A549 (cell line): ENCODE data around the gene TREM1. TPM values are rescaled to one million over a fixed set of nuclear protein-coding genes. Genes with fewer than 3 reads are reported as not detected.

ENCODE experiments used
- ATAC-seq, 2 experiments: fragments of 200-7000 bp in 1 of 2; fragments of >200 bp in 1 of 2; cut with Nextera tagmentation in 1 of 2; cut with Tn5 transposase in 1 of 2; 3 replicates each; pipeline versions ENCODE4 v1.8.0 to v1.9.1; 2018 to 2020; ENCODE audit warnings: mild to moderate bottlenecking in 1 of 2, moderate library complexity in 1 of 2
- CTCF ChIA-PET: fragments of 300-600 bp; sonication (Branson Sonifier 250); formaldehyde crosslinking; extraction: SDS; loops from one replicate; lab custom pipeline; 2021; ENCODE audit warnings: antibody characterized with exemption, inconsistent platforms; lab: Yijun Ruan, JAX
- POLR2A ChIA-PET: fragments of 350-600 bp; formaldehyde crosslinking; extraction: SDS; loops from one replicate; lab custom pipeline; 2021; ENCODE audit warnings: antibody characterized with exemption, inconsistent platforms; lab: Yijun Ruan, JAX
- DNase-seq, 2 experiments: peaks; one replicate each; pipeline versions ENCODE4 v3.0.0 to v3.0.0-alpha.2; 2011 to 2016; ENCODE audit warnings: low read depth in 1 of 2, low spot score in 1 of 2
- FAIRE-seq: peaks from 2 replicates; lab custom pipeline; 2011; peaks lifted over from hg19 to GRCh38; lab: Jason Lieb, UNC
- H3K27ac ChIP-seq, 2 experiments: fragments of >200 bp; sonication (Bioruptor Twin); formaldehyde crosslinking; 3 replicates each; pipeline ENCODE4 v1.5.1; 2016 to 2017
- H3K4me1 ChIP-seq: fragments of >200 bp; sonication (Bioruptor Twin); formaldehyde crosslinking; 3 replicates; pipeline ENCODE4 v1.6.1; 2016
- H3K4me2 ChIP-seq: fragments of >200 bp; sonication (Bioruptor Twin); formaldehyde crosslinking; 3 replicates; pipeline ENCODE4 v1.6.1; 2016
- H3K4me3 ChIP-seq: fragments of >200 bp; sonication (Bioruptor Twin); formaldehyde crosslinking; 3 replicates; pipeline ENCODE4 v1.5.1; 2016
- H3K9me3 ChIP-seq: fragments of >200 bp; sonication (Bioruptor Twin); formaldehyde crosslinking; 3 replicates; pipeline ENCODE4 v1.6.1; 2016
- ATOH8 ChIP-seq: fragments of 250-450 bp; sonication (Bioruptor Pico); IDR thresholded peaks from 2 replicates; pipeline ENCODE4 v1.5.0; 2020; ENCODE audit warnings: low read depth, mild to moderate bottlenecking, moderate library complexity
- BHLHE40 ChIP-seq: IDR thresholded peaks from 2 replicates; pipeline ENCODE4 v1.6.1; 2012; ENCODE audit warnings: low read depth, low read length, inconsistent platforms
- CEBPB ChIP-seq, 2 experiments: fragments of >200 bp in 1 of 2; sonication (Bioruptor Twin) in 1 of 2; formaldehyde crosslinking in 1 of 2; IDR thresholded peaks; 2 replicates each; pipeline ENCODE4 v1.6.1; 2012 to 2016
- CTCF ChIP-seq: fragments of >200 bp; sonication (Bioruptor Twin); formaldehyde crosslinking; IDR thresholded peaks from 3 replicates; pipeline ENCODE4 v1.5.1; 2016
- EHF ChIP-seq: fragments of 250-450 bp; sonication (Bioruptor Pico); IDR thresholded peaks from 2 replicates; pipeline ENCODE4 v1.5.0; 2020; ENCODE audit warnings: mild to moderate bottlenecking
- ESRRA ChIP-seq: fragments of 150-350 bp; IDR thresholded peaks from 2 replicates; pipeline ENCODE4 v1.6.1; 2014; ENCODE audit warnings: mild to moderate bottlenecking, low read length, borderline replicate concordance
- FOXS1 ChIP-seq: fragments of 250-450 bp; sonication (Bioruptor Pico); IDR thresholded peaks from 2 replicates; pipeline ENCODE4 v1.5.0; 2020; ENCODE audit warnings: mild to moderate bottlenecking, moderate library complexity
- HDAC2 ChIP-seq: fragments of 200-600 bp; sonication (generic); IDR thresholded peaks from 2 replicates; pipeline ENCODE4 v1.6.1; 2016
- HEYL ChIP-seq: fragments of 250-450 bp; sonication (Bioruptor Pico); IDR thresholded peaks from 2 replicates; pipeline ENCODE4 v1.8.0; 2021; ENCODE audit warnings: mild to moderate bottlenecking, moderate library complexity
- HOXB13 ChIP-seq: fragments of 250-450 bp; sonication (Bioruptor Pico); IDR thresholded peaks from 2 replicates; pipeline ENCODE4 v1.5.0; 2020; ENCODE audit warnings: low read depth, mild to moderate bottlenecking, moderate library complexity
- JUNB ChIP-seq: fragments of >200 bp; sonication (Bioruptor Twin); formaldehyde crosslinking; IDR thresholded peaks from 2 replicates; pipeline ENCODE4 v1.6.1; 2016
- KDM1A ChIP-seq: fragments of 200-600 bp; sonication (generic); IDR thresholded peaks from 2 replicates; pipeline ENCODE4 v1.6.1; 2016; ENCODE audit warnings: low read depth, mild to moderate bottlenecking
- MAX ChIP-seq: IDR thresholded peaks from 2 replicates; pipeline ENCODE4 v1.6.1; 2012
- MYC ChIP-seq: IDR thresholded peaks from 2 replicates; pipeline ENCODE4 v1.6.1; 2012; ENCODE audit warnings: mild to moderate bottlenecking, inconsistent platforms, low read length, improper control_type of control experiment, borderline replicate concordance
- NFE2L2 ChIP-seq: fragments of 150-350 bp; conservative IDR thresholded peaks from 2 replicates; pipeline ENCODE4 v1.6.1; 2014; ENCODE audit warnings: low read length
- RAD21 ChIP-seq, 2 experiments: fragments of >200 bp in 1 of 2; sonication (Bioruptor Twin) in 1 of 2; formaldehyde crosslinking in 1 of 2; IDR thresholded peaks in 1 of 2; conservative IDR thresholded peaks in 1 of 2; 2 replicates in 1 of 2; 3 replicates in 1 of 2; pipeline ENCODE4 v1.6.1; 2012 to 2018; ENCODE audit warnings: inconsistent platforms in 1 of 2
- SMC3 ChIP-seq: fragments of >200 bp; sonication (Bioruptor Twin); formaldehyde crosslinking; IDR thresholded peaks from 3 replicates; pipeline ENCODE4 v1.6.1; 2018; ENCODE audit warnings: inconsistent platforms
- SREBF2 ChIP-seq: fragments of 450-650 bp; IDR thresholded peaks from 2 replicates; pipeline ENCODE4 v1.6.1; 2014; ENCODE audit warnings: mild to moderate bottlenecking, moderate library complexity
- TFCP2L1 ChIP-seq: fragments of 250-450 bp; sonication (Bioruptor Pico); IDR thresholded peaks from 2 replicates; pipeline ENCODE4 v1.5.0; 2021; ENCODE audit warnings: mild to moderate bottlenecking
- TP53 ChIP-seq: fragments of 250-450 bp; sonication (Bioruptor Pico); IDR thresholded peaks from 2 replicates; pipeline ENCODE4 v1.5.0; 2021; ENCODE audit warnings: mild to moderate bottlenecking, moderate library complexity
- ZC3H11A ChIP-seq: fragments of 450-650 bp; IDR thresholded peaks from 2 replicates; pipeline ENCODE4 v1.6.1; 2014; ENCODE audit warnings: antibody characterized with exemption, mild to moderate bottlenecking
- ZFP36 ChIP-seq: fragments of 450-650 bp; IDR thresholded peaks from 2 replicates; pipeline ENCODE4 v1.6.1; 2014; ENCODE audit warnings: borderline replicate concordance; ENCODE audit not compliant: partially characterized antibody
- ZNF302 ChIP-seq: fragments of 250-450 bp; sonication (Bioruptor Pico); IDR thresholded peaks from 2 replicates; pipeline ENCODE4 v1.9.0; 2021; ENCODE audit warnings: inconsistent platforms, mild to moderate bottlenecking, moderate library complexity
- WGBS: methylation state at CpG from one replicate; pipeline ENCODE4 v1.1.6; 2017; ENCODE audit errors: missing lambda C conversion rate; 5-methylcytosine and 5-hydroxymethylcytosine counted together
- polyA plus RNA-seq, 4 experiments: library from polyadenylated mRNA; depleted of rRNA in 3 of 4; stranded (reverse); fragments of >200 nt; fragmentation: RNase III in 1 of 4; extraction: RNeasy Plus Mini Kit Qiagen cat#74134 plus additional on column Dnase treatment in 1 of 4; gene quantifications; 2 replicates in 3 of 4; 3 replicates in 1 of 4; pipeline ENCODE4 v1.2.3, GENCODE V29; 2011 to 2017
- TF ChIP-seq, protein P1 (sequence below): fragments of >200 bp; sonication (Bioruptor Twin); formaldehyde crosslinking; IDR thresholded peaks from 3 replicates; pipeline ENCODE4 v1.6.1; 2016
- TF ChIP-seq, protein P2 (sequence below): IDR thresholded peaks from 2 replicates; pipeline ENCODE4 v1.6.1; 2012

The TREM1 gene
- polyA plus RNA-seq, 2 of the 4 experiments (the other 2 are of a cell fraction), result not detected

DNA sequence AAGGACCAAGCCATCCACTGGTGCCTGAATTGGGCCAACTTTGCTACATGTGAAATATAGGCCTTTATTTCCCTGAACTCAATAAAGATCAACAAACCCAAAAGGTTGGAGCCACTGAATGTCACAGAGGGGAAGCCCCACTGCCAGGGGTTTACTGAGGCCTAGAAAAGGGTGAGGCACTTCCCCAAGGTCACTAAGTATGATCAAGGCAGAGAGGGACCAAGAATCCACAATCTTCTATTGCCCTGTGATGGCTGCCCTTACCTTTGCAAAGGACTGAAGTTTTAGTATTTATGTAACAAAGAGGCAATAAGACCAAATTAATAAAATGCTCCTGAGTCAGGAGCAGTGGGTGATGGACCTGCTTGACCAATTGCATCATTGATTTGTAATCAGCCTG is 18.0 kb downstream of the TREM1 start:
- no peak overlapping the region for H3K4me3 ChIP-seq
- H3K27ac ChIP-seq, result no peak overlapping the region
- ChIA-PET POLR2A (no interaction called here), CTCF (no interaction called here)
- no peaks in the 10 kb centered on the region for H3K4me1 ChIP-seq
- H3K9me3 ChIP-seq, result peaks cover 3% of the 10 kb centered on the region; the same call in 1 of the 3 replicates
- DNase-seq (no peak), FAIRE-seq (no peak), ATAC-seq (no peak)
- no peak overlapping the region for H3K4me2 ChIP-seq
- no peak for TF ChIP-seq SMC3
- TF ChIP-seq ZC3H11A, result no peak
- TF ChIP-seq SREBF2, result no peak
- no peak for TF ChIP-seq HEYL (CRISPR knock-in tag)
- TF ChIP-seq CEBPB (IDR thresholded peaks at IDR 0.05), result no peak
- no peak for TF ChIP-seq ATOH8 (CRISPR knock-in tag)
- TF ChIP-seq MYC, result no peak

GRCh38 chr6:41266541-41266940 is 19.9 kb downstream of the TREM1 start:
- no peak overlapping the region for H3K4me2 ChIP-seq
- H3K27ac ChIP-seq, result no peak overlapping the region
- CTCF ChIA-PET, result no interaction called here
- POLR2A ChIA-PET, result no interaction called here
- DNase-seq, result no peak
- peaks cover 3% of the 10 kb centered on the region; the same call in 1 of the 3 replicates for H3K9me3 ChIP-seq
- no peak overlapping the region for H3K4me3 ChIP-seq
- no peak for ATAC-seq
- no peak for TF ChIP-seq BHLHE40
- TF ChIP-seq HOXB13 (CRISPR knock-in tag), result no peak
- TF ChIP-seq EHF, result no peak
- no peak for TF ChIP-seq FOXS1
- TF ChIP-seq MYC, result no peak
- TF ChIP-seq MAX, result no peak
- no peak for TF ChIP-seq KDM1A
- no peak for TF ChIP-seq RAD21 (conservative IDR thresholded peaks at IDR 0.05 in 1 of 2, IDR thresholded peaks at IDR 0.05 in 1 of 2)
- no peak for FAIRE-seq
- H3K4me1 ChIP-seq, result no peaks in the 10 kb centered on the region

GRCh38 chr6:41263267-41263666 is 23.2 kb downstream of the TREM1 start:
- Histone ChIP-seq H3K9me3 (peaks cover 3% of the 10 kb centered on the region; the same call in 2 of the 3 replicates), H3K4me3 (no peak overlapping the region), H3K4me2 (no peak overlapping the region), H3K27ac (no peak overlapping the region), H3K4me1 (no peaks in the 10 kb centered on the region)
- FAIRE-seq, result no peak
- no peak for ATAC-seq
- ChIA-PET CTCF (no interaction called here), POLR2A (no interaction called here)
- TF ChIP-seq TFCP2L1 (CRISPR knock-in tag) (no peak), MYC (no peak), ZFP36 (no peak), HOXB13 (CRISPR knock-in tag) (no peak), ESRRA (no peak), ZNF302 (CRISPR knock-in tag) (no peak), SREBF2 (no peak), CTCF (no peak), NFE2L2 (no peak), FOXS1 (no peak), HDAC2 (no peak), TP53 (CRISPR knock-in tag) (no peak), JUNB (no peak)
- TF ChIP-seq, protein P1, sequence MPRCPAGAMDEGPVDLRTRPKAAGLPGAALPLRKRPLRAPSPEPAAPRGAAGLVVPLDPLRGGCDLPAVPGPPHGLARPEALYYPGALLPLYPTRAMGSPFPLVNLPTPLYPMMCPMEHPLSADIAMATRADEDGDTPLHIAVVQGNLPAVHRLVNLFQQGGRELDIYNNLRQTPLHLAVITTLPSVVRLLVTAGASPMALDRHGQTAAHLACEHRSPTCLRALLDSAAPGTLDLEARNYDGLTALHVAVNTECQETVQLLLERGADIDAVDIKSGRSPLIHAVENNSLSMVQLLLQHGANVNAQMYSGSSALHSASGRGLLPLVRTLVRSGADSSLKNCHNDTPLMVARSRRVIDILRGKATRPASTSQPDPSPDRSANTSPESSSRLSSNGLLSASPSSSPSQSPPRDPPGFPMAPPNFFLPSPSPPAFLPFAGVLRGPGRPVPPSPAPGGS, result no peak
- TF ChIP-seq, protein P2, sequence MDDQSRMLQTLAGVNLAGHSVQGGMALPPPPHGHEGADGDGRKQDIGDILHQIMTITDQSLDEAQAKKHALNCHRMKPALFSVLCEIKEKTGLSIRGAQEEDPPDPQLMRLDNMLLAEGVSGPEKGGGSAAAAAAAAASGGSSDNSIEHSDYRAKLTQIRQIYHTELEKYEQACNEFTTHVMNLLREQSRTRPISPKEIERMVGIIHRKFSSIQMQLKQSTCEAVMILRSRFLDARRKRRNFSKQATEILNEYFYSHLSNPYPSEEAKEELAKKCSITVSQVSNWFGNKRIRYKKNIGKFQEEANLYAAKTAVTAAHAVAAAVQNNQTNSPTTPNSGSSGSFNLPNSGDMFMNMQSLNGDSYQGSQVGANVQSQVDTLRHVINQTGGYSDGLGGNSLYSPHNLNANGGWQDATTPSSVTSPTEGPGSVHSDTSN, result no peak
- DNase-seq, result no peak
- WGBS, result 4% methylated on average over 1 of the region's 1 CpG
